Measurements from ENCODE around the gene LILRA2. TPM values are rescaled to one million over a fixed set of nuclear protein-coding genes. Genes with fewer than 3 reads are reported as not detected.

LILRA2 gene
- polyA plus RNA-seq, 1 donor from 2014 or later = not detected

GRCh38 chr19:54638683-54639082, 65.1 kb downstream of the LILRA2 start:
- Histone ChIP-seq H3K9me3 (ENCODE audit: low read length) (no peaks in the 10 kb centered on the region), H3K4me3 (ENCODE audit: low read length) (no peak overlapping the region), H3K9ac (ENCODE audit: low read length) (no peak overlapping the region), H3K36me3 (ENCODE audit: insufficient read depth, low read length) (no peaks in the 10 kb centered on the region), H3K79me2 (replicated peaks; ENCODE audit: insufficient read depth, low read length) (no peaks in the 10 kb centered on the region), H2AFZ (ENCODE audit: low read depth, low read length) (no peak overlapping the region), H3K4me2 (ENCODE audit: low read length) (no peak overlapping the region), H4K20me1 (ENCODE audit: insufficient read depth) (no peaks in the 10 kb centered on the region), H3F3A (ENCODE audit: insufficient read depth, low read length, poor library complexity, severe bottlenecking) (no peaks in the 10 kb centered on the region), H3K27me3 (ENCODE audit: insufficient read depth, low read depth, low read length) (no peaks in the 10 kb centered on the region), H3K9me2 (ENCODE audit: insufficient read depth, low read length) (no peaks in the 10 kb centered on the region), H3K27ac (ENCODE audit: low read length) (no peak overlapping the region)
- TF ChIP-seq SMC3 (conservative IDR thresholded peaks at IDR 0.05; ENCODE audit: poor library complexity) = no peak
- TF ChIP-seq EP300 (conservative IDR thresholded peaks at IDR 0.05; ENCODE audit: poor library complexity, severe bottlenecking) = no peak
- TF ChIP-seq TAF1 (IDR thresholded peaks at IDR 0.05; ENCODE audit: low read depth) = no peak
- no peak for TF ChIP-seq POLR2AphosphoS5 (IDR thresholded peaks at IDR 0.05)
- TF ChIP-seq EZH2 (IDR thresholded peaks at IDR 0.05; ENCODE audit: borderline replicate concordance, insufficient read depth, low read length, poor library complexity, severe bottlenecking) = no peak
- no peak for TF ChIP-seq MXI1 (conservative IDR thresholded peaks at IDR 0.05; ENCODE audit: poor library complexity, severe bottlenecking)
- no peak for TF ChIP-seq RAD21 (conservative IDR thresholded peaks at IDR 0.05)
- TF ChIP-seq REST (IDR thresholded peaks at IDR 0.05; ENCODE audit: borderline replicate concordance) = no peak
- TF ChIP-seq, protein P1, sequence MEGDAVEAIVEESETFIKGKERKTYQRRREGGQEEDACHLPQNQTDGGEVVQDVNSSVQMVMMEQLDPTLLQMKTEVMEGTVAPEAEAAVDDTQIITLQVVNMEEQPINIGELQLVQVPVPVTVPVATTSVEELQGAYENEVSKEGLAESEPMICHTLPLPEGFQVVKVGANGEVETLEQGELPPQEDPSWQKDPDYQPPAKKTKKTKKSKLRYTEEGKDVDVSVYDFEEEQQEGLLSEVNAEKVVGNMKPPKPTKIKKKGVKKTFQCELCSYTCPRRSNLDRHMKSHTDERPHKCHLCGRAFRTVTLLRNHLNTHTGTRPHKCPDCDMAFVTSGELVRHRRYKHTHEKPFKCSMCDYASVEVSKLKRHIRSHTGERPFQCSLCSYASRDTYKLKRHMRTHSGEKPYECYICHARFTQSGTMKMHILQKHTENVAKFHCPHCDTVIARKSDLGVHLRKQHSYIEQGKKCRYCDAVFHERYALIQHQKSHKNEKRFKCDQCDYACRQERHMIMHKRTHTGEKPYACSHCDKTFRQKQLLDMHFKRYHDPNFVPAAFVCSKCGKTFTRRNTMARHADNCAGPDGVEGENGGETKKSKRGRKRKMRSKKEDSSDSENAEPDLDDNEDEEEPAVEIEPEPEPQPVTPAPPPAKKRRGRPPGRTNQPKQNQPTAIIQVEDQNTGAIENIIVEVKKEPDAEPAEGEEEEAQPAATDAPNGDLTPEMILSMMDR (IDR thresholded peaks at IDR 0.05; ENCODE audit: poor library complexity, severe bottlenecking) = no peak

Small RNA genes within 50 kb of the gene (small RNA-seq; reads per million reads assigned to genes)
- 0 reads per million in 3 experiments for gene AC245036.2

Other genes starting within 250 kb of the LILRA2 start
- gene LILRA4, start 234.6 kb upstream of the LILRA2 start, polyA plus RNA-seq = not detected in 2 replicates
- gene LAIR1, start 208.9 kb upstream of the LILRA2 start, polyA plus RNA-seq = not detected in 2 replicates
- gene TTYH1, start 158.3 kb upstream of the LILRA2 start, polyA plus RNA-seq = 33.4 and 36.1 TPM in 2 replicates
- 24.2 and 50.8 TPM in 2 replicates for gene LENG8, start 124.6 kb upstream of the LILRA2 start, polyA plus RNA-seq
- 0.58 and 0.82 TPM in 2 replicates for gene LENG9, start 110.0 kb upstream of the LILRA2 start, polyA plus RNA-seq
- not detected in 2 replicates for gene CDC42EP5, start 100.5 kb upstream of the LILRA2 start, polyA plus RNA-seq
- gene LAIR2, start 71.0 kb upstream of the LILRA2 start, polyA plus RNA-seq = not detected in 2 replicates
- gene LILRA1, start 19.8 kb downstream of the LILRA2 start, polyA plus RNA-seq = not detected in 2 replicates
- not detected in 2 replicates for gene LILRB1, start 56.7 kb downstream of the LILRA2 start, polyA plus RNA-seq
- gene LILRB4, start 89.2 kb downstream of the LILRA2 start, polyA plus RNA-seq = not detected in 2 replicates
- not detected in 2 replicates for gene KIR3DL3, start 150.7 kb downstream of the LILRA2 start, polyA plus RNA-seq
- not detected in 2 replicates for gene KIR2DL3, start 164.7 kb downstream of the LILRA2 start, polyA plus RNA-seq
- not detected in 2 replicates for gene KIR2DL1, start 196.0 kb downstream of the LILRA2 start, polyA plus RNA-seq
- not detected in 2 replicates for gene KIR2DL4, start 229.8 kb downstream of the LILRA2 start, polyA plus RNA-seq
- not detected in 2 replicates for gene KIR3DL1, start 242.7 kb downstream of the LILRA2 start, polyA plus RNA-seq